DOHH2 (cell line): ENCODE data around the gene CTAGE15.
"Not testable (repeated sequence)": the region's sequence is repeated elsewhere in the genome, so short reads cannot be mapped to it uniquely, and the experiment has no call there.

Experiments used
- EZH2phosphoT487 ChIP-seq: fragments of 200-600 bp; sonication (generic); IDR thresholded peaks from 2 replicates; pipeline ENCODE4 v1.6.1; 2017; ENCODE audit warnings: borderline replicate concordance, mild to moderate bottlenecking, antibody characterized with exemption, low read length, moderate library complexity, mixed read lengths
- TF ChIP-seq, protein P1 (sequence below): fragments of 200-600 bp; sonication (generic); IDR thresholded peaks from one replicate; pipeline ENCODE4 v1.5.1; 2014; ENCODE audit warnings: antibody characterized with exemption, mild to moderate bottlenecking, low read depth, low read length; ENCODE audit not compliant: poor library complexity, severe bottlenecking

DNA sequence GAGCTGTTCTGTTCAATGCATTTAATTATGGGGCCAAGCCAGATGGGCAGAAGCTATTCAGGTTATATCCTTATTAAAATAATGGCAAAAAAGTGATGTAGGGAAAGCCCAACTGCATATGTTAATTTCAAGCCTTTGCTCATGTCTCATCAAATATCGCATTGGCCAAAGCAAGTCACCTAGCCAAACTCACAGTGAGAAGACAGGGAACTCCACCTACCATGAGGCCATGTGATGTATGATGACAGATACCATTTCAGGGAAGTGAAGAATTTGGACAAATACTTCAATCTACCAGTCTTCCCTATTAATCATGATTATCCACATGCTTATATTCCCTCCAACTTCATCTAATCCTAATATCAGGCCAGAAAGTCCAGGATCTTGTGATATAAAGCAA is 35.2 kb upstream of the CTAGE15 start:
- TF ChIP-seq, protein P1, sequence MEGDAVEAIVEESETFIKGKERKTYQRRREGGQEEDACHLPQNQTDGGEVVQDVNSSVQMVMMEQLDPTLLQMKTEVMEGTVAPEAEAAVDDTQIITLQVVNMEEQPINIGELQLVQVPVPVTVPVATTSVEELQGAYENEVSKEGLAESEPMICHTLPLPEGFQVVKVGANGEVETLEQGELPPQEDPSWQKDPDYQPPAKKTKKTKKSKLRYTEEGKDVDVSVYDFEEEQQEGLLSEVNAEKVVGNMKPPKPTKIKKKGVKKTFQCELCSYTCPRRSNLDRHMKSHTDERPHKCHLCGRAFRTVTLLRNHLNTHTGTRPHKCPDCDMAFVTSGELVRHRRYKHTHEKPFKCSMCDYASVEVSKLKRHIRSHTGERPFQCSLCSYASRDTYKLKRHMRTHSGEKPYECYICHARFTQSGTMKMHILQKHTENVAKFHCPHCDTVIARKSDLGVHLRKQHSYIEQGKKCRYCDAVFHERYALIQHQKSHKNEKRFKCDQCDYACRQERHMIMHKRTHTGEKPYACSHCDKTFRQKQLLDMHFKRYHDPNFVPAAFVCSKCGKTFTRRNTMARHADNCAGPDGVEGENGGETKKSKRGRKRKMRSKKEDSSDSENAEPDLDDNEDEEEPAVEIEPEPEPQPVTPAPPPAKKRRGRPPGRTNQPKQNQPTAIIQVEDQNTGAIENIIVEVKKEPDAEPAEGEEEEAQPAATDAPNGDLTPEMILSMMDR = not testable (repeated sequence)
- not testable (repeated sequence) for TF ChIP-seq EZH2phosphoT487
